Gastrocnemius medialis (tissue), 4 donors: ENCODE results near the gene STK17A.

ENCODE experiments used
- POLR2A ChIP-seq, 2 donors: fragments of 450-650 bp; IDR thresholded peaks; one replicate each; pipeline ENCODE4 v1.6.1; 2017; ENCODE audit warnings: antibody characterized with exemption in 2 of 2, mild to moderate bottlenecking in 2 of 2, moderate library complexity in 2 of 2
- TF ChIP-seq, protein P1 (sequence below), 5 experiments: fragments of 450-650 bp in 3 of 5; fragments of 200-600 bp in 2 of 5; sonication (generic) in 2 of 5; IDR thresholded peaks in 4 of 5; conservative IDR thresholded peaks in 1 of 5; 1 replicate in 4 of 5; 2 replicates in 1 of 5; pipeline ENCODE4 v1.5.1; 2016 to 2019; ENCODE audit warnings: antibody characterized with exemption in 5 of 5, mild to moderate bottlenecking in 3 of 5, moderate library complexity in 3 of 5

DNA sequence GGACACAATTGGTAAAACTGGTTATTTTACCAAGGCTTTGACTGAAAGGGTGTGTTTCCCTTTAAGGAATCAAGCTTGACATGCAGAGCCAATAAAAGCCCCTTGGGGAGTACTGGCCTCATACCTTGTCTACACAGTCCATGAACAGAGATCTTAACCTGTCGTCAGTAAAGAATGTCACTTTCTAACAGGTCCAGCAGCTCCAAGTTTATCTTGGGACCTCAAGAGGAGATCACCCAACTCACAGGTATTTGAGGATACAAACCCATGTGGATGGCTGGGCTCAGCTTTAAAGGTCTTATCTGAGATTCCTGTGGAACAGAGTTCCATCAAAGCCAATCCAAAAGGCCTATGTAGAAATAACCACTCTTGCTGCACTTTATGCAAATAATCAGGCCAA lies 85.1 kb downstream of the STK17A start:
- no peak for TF ChIP-seq POLR2A (IDR thresholded peaks at IDR 0.05)
- TF ChIP-seq, protein P1, sequence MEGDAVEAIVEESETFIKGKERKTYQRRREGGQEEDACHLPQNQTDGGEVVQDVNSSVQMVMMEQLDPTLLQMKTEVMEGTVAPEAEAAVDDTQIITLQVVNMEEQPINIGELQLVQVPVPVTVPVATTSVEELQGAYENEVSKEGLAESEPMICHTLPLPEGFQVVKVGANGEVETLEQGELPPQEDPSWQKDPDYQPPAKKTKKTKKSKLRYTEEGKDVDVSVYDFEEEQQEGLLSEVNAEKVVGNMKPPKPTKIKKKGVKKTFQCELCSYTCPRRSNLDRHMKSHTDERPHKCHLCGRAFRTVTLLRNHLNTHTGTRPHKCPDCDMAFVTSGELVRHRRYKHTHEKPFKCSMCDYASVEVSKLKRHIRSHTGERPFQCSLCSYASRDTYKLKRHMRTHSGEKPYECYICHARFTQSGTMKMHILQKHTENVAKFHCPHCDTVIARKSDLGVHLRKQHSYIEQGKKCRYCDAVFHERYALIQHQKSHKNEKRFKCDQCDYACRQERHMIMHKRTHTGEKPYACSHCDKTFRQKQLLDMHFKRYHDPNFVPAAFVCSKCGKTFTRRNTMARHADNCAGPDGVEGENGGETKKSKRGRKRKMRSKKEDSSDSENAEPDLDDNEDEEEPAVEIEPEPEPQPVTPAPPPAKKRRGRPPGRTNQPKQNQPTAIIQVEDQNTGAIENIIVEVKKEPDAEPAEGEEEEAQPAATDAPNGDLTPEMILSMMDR (IDR thresholded peaks at IDR 0.05 in 4 of 5, conservative IDR thresholded peaks at IDR 0.05 in 1 of 5), result no peak
